SJSA1 (cell line): Measurements from ENCODE around the gene LPCAT1. TPM values are rescaled to one million over a fixed set of nuclear protein-coding genes. Genes with fewer than 3 reads are reported as not detected.

Experiments used
- DNase-seq, 2 experiments: peaks; one replicate each; pipeline ENCODE4 v3.0.0-alpha.2; 2015 to 2020; ENCODE audit warnings: low spot score in 2 of 2, low read depth in 1 of 2
- H3K27ac ChIP-seq: fragments of 250-450 bp; sonication (Bioruptor Pico); 2 replicates; pipeline ENCODE4 v1.5.1; 2020; ENCODE audit warnings: mild to moderate bottlenecking, moderate library complexity
- H3K27me3 ChIP-seq: fragments of 250-450 bp; sonication (Bioruptor Pico); replicated peaks from 2 replicates; pipeline ENCODE4 v1.5.1; 2020; ENCODE audit warnings: mild to moderate bottlenecking, moderate library complexity
- H3K36me3 ChIP-seq: fragments of 250-450 bp; sonication (Bioruptor Pico); 2 replicates; pipeline ENCODE4 v1.5.1; 2020; ENCODE audit warnings: mild to moderate bottlenecking
- H3K4me1 ChIP-seq: fragments of 250-450 bp; sonication (Bioruptor Pico); replicated peaks from 2 replicates; pipeline ENCODE4 v1.6.1; 2021; ENCODE audit warnings: mild to moderate bottlenecking
- H3K4me3 ChIP-seq: fragments of 250-450 bp; sonication (Bioruptor Pico); 2 replicates; pipeline ENCODE4 v1.5.1; 2020; ENCODE audit warnings: mild to moderate bottlenecking
- H3K9me3 ChIP-seq: fragments of 250-450 bp; sonication (Bioruptor Pico); replicated peaks from 2 replicates; pipeline ENCODE4 v1.5.1; 2020; ENCODE audit warnings: mild to moderate bottlenecking
- total RNA-seq: library from RNA; depleted of rRNA; stranded (reverse); fragments of >200 nt; shearing (Covaris generic); gene quantifications from 2 replicates; pipeline ENCODE4 v1.2.3, GENCODE V29; 2014

Gene LPCAT1
- total RNA-seq, 1 experiment from 2014 or later: 28.2 TPM

DNA sequence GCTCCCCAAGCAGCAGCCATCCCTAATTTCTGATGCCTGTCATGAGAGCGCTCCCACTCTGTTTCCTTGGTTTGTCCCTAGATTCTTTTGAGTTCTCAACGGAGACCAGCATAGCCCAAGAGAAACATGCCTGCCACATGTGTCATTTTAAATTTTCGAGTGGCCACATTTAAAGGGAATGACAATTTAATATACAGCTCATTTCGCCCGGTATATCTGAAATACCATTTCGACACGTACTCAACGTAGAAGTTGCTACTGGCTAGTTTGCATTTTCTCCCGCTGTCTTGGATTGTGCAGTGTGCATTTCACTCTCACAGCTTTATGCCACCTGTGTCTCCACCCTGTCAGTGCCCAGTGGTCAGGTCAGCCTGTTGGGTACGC is 21.0 kb downstream of the LPCAT1 start:
- Histone ChIP-seq H3K36me3 (peaks cover 7% of the 10 kb centered on the region), H3K27me3 (no peaks in the 10 kb centered on the region), H3K4me3 (no peak overlapping the region), H3K9me3 (0 out of 2 replicates have a peak, but pooled peaks cover 2% of the 10 kb centered on the region), H3K4me1 (no peaks in the 10 kb centered on the region), H3K27ac (no peak overlapping the region)
- DNase-seq: no peak

GRCh38 chr5:1502046-1502736 is 21.6 kb downstream of the LPCAT1 start:
- 0 out of 2 replicates have a peak, but pooled peaks cover 2% of the 10 kb centered on the region for H3K9me3 ChIP-seq
- H3K4me3 ChIP-seq: no peak overlapping the region
- H3K36me3 ChIP-seq: peaks cover 7% of the 10 kb centered on the region
- no peak overlapping the region for H3K27ac ChIP-seq
- no peak for DNase-seq
- no peaks in the 10 kb centered on the region for H3K27me3 ChIP-seq
- H3K4me1 ChIP-seq: no peaks in the 10 kb centered on the region

DNA sequence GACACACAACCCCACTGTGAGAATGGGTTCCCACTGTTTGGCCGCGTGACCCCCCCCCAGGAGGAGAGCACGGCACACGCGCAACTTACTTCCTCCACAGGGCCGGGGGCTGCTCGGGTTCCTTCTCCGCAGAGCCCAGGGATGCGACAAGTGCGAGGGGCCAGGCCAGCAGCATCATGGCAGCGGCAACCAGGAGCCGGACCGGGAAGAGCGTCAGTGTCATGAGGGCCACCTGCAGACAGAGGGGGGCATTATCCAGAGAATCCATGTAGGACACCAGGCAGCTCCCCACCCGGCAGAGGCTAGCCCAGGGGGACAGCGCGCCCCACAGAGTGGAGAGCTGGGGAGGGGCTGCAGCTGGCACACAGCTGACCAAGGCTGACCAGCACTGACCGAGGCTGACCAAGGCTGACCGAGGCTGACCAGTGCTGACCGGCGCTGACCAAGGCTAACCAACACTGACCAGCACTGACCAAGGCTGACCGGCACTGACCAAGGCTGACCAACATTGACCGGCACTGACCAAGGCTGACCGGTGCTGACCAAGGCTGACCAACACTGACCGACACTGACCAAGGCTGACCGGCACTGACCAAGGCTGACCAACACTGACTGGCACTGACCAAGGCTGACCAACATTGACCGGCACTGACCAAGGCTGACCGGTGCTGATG is 22.3 kb downstream of the LPCAT1 start:
- H3K27ac ChIP-seq: no peak overlapping the region
- DNase-seq: no peak
- no peaks in the 10 kb centered on the region for H3K27me3 ChIP-seq
- H3K9me3 ChIP-seq: 0 out of 2 replicates have a peak, but pooled peaks cover 2% of the 10 kb centered on the region
- H3K4me1 ChIP-seq: no peaks in the 10 kb centered on the region
- H3K36me3 ChIP-seq: peaks cover 7% of the 10 kb centered on the region
- no peak overlapping the region for H3K4me3 ChIP-seq

DNA sequence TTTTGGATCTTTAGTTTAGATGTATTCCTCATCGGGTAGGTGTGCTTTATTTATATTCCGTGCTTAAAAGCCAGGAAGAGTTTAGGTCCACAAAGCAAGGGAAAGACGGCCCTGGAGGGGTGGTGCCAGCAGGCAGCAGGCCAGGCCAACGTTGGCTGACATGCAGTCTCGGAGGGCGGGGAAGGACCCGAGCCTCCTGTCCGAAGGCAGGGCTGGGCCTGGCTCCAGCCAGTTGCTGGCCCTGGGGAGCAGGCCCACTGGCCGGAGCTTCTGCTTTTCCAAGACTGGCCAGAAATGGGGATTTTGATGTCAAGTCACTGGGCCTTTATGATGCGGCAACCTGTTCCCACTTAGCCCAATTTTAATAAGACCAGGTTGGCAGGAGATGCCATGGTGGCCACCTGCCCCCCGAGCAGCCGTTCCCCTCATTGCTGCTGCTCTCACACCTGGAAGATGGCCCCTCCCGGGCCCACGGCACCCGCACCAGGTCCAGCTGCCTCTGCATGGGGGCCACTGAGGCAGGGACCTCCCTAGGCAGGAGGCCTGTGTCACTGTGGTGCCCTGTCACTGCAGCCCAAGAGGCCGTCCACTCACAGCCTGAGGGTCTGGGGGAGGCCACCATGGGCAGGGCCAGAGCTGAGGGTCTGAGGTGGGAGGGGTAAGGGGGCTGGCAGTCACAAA is 23.2 kb downstream of the LPCAT1 start:
- Histone ChIP-seq H3K4me1 (no peaks in the 10 kb centered on the region), H3K9me3 (0 out of 2 replicates have a peak, but pooled peaks cover 2% of the 10 kb centered on the region), H3K36me3 (peaks cover 7% of the 10 kb centered on the region), H3K27ac (no peak overlapping the region), H3K4me3 (no peak overlapping the region), H3K27me3 (no peaks in the 10 kb centered on the region)
- DNase-seq: no peak

DNA sequence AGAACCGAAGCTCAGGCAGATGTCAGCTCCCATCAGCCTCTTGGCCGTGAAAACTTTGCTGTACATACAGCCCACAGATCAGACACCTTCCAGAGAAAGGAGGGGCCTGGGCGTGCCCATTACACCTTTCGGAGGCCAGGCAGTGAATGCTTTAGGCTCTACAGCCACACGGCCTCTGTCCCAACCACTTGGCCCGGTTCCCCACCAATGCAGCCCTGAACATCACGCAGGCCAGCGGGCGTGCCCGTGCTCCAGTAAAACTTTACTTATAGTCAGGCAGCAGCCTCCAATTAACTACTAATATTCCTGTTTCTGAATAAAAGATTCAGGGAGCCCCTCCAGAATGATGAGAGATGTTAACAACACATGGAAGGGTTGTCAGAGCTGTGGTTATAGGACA is 23.9 kb downstream of the LPCAT1 start:
- H3K36me3 ChIP-seq: peaks cover 8% of the 10 kb centered on the region
- no peak for DNase-seq
- no peaks in the 10 kb centered on the region for H3K4me1 ChIP-seq
- 0 out of 2 replicates have a peak, but pooled peaks cover 2% of the 10 kb centered on the region for H3K9me3 ChIP-seq
- no peak overlapping the region for H3K27ac ChIP-seq
- no peaks in the 10 kb centered on the region for H3K27me3 ChIP-seq
- H3K4me3 ChIP-seq: no peak overlapping the region

DNA sequence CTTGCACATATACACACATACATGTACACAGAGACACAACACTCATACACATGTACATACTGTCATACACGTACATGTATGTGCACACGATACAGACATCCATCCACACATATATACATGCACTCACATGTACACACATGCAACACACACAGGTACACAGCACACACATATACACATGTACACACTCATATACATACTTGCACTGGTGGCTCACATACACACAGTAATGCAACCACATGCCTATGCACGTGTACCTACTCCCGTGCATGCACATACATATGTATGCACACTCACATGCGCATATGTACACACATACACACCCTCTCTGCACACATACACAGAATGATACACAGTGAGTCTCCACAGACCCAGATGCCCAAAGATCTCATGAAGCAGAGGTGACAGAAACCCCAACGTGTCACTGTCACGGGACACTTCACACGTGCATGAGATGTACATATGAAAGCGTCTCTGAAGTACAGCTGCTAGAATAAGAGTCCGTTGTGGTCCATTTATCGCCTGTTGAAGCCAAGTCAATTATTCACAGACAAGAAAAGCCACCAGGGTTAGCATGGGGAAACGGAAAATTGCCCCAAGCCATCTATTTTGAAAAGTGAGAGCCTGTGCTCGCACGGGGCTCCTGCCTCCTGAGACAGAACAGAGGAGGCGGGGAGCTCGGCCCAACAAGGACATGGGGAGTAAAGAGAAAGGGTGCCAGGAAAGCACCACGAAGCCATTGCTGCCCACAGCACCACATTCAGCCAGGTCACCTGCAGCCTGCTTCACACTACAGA is 24.9 kb downstream of the LPCAT1 start:
- Histone ChIP-seq H3K9me3 (0 out of 2 replicates have a peak, but pooled peaks cover 2% of the 10 kb centered on the region), H3K4me1 (no peaks in the 10 kb centered on the region), H3K36me3 (peaks cover 18% of the 10 kb centered on the region), H3K4me3 (no peak overlapping the region), H3K27ac (no peak overlapping the region), H3K27me3 (no peaks in the 10 kb centered on the region)
- DNase-seq: no peak

DNA sequence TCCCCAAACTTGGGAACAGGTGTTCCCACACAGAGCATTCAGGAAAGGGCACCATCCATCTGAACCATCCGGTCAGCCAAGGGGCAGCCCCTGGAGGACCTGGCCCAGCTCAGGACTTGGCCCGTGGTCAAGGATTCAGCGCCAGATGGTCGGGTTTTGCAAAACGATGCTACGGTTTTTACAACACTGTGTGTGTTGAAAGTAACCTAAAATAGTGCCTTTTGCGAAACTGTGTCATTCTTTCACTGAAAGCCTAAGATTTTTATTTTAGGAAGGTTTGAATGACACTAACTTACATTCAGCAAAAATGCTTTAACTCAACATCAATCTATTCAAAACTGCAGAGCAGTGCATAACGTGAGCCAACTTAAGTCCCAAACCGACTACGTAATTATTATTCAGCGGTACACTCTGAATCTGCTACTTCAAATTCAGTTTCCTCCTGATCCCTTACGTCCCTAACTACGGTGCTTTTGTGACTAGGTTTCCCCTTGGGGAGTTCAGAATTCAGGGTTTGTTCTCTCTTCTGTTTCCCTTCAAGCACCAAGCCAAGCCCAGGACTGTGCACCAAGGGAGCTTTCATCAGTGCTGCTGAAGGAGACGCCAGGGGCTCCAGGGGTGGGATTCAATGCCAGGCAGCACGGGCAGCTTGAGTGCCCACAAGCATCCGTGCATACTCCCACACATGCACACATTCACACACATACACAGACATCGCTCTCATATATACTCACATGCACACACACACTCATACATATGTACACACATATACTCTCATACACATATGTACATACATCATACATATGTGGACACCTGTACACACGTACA is 25.8 kb downstream of the LPCAT1 start:
- Histone ChIP-seq H3K4me1 (no peaks in the 10 kb centered on the region), H3K4me3 (no peak overlapping the region), H3K27me3 (no peaks in the 10 kb centered on the region), H3K9me3 (0 out of 2 replicates have a peak, but pooled peaks cover 2% of the 10 kb centered on the region), H3K27ac (no peak overlapping the region), H3K36me3 (peaks cover 24% of the 10 kb centered on the region)
- no peak for DNase-seq

DNA sequence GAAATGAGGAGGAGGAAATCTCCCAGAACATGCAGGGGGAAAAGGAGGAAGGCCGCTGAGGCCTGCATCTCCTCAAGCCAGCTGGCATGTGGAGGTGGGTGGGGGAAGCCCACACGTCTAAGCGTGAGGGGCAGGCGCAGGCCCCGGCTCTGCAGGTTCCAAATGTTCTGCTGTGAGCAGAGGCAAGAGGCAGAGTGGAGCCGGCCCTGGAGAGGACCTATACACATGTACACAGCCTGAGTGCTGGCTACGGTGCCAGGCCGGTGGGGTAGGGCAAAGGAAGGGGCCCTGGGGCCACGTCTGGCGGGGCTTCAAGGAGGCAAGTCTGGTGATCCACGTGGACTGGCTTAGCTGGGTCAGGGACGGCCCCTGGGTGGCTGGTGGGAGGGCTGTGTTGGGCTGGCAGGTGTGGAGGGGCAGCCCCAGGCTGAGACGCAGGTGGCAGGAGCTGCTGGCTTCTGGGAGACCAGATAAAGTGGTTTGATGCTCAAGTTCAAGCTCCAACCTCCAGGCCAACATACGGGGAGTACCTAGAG is 26.4 kb downstream of the LPCAT1 start:
- Histone ChIP-seq H3K4me1 (no peaks in the 10 kb centered on the region), H3K36me3 (peaks cover 26% of the 10 kb centered on the region), H3K9me3 (0 out of 2 replicates have a peak, but pooled peaks cover 2% of the 10 kb centered on the region), H3K27me3 (no peaks in the 10 kb centered on the region), H3K27ac (no peak overlapping the region), H3K4me3 (no peak overlapping the region)
- DNase-seq: no peak

GRCh38 chr5:1495525-1495897 is 28.2 kb downstream of the LPCAT1 start:
- Histone ChIP-seq H3K4me3 (no peak overlapping the region), H3K9me3 (0 out of 2 replicates have a peak, but pooled peaks cover 2% of the 10 kb centered on the region), H3K27me3 (no peaks in the 10 kb centered on the region), H3K36me3 (peaks cover 28% of the 10 kb centered on the region), H3K4me1 (no peaks in the 10 kb centered on the region), H3K27ac (no peak overlapping the region)
- DNase-seq: no peak

DNA sequence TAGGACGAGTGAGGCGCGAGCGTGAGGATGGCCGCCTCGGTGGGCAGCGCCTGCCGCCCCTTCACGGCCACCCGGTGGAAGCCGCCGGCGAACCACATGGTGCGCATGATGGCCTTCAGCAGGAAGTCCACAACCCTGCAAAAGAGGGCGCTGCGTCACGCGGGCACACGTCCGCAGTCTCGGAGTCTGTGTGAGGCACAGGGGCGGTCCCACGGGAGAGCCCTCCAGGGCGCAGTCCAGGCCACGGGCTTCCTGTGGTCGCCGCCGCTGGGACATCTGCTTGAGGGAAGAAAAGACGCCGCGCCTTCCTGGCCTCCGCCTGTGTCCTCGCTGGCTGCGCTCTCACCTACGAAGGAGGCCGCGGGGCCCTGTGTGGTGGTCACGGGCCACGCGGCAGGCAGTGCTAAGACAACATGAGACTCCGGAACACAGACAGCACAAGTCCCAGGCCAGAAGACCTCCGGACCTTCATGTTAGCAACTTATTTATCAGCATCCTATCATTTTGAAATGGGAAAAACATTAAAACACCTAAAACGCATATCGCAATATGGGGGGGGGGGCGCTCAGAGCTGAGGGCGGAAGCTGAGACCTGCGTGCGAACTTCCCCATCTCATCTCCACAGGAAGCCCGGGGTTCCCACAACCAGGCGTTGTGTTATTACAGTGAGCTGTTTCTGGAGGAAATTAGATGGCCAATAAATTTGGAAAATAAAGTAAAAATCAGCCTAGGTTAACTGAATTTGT is 28.8 kb downstream of the LPCAT1 start:
- H3K9me3 ChIP-seq: 0 out of 2 replicates have a peak, but pooled peaks cover 2% of the 10 kb centered on the region
- H3K4me3 ChIP-seq: no peak overlapping the region
- DNase-seq: no peak
- peaks cover 28% of the 10 kb centered on the region for H3K36me3 ChIP-seq
- H3K4me1 ChIP-seq: no peaks in the 10 kb centered on the region
- no peak overlapping the region for H3K27ac ChIP-seq
- H3K27me3 ChIP-seq: no peaks in the 10 kb centered on the region

GRCh38 chr5:1493941-1494340 is 29.8 kb downstream of the LPCAT1 start:
- H3K4me3 ChIP-seq: no peak overlapping the region
- no peaks in the 10 kb centered on the region for H3K27me3 ChIP-seq
- H3K4me1 ChIP-seq: peaks cover 9% of the 10 kb centered on the region
- DNase-seq: no peak
- no peak overlapping the region for H3K27ac ChIP-seq
- H3K36me3 ChIP-seq: peaks cover 29% of the 10 kb centered on the region
- 0 out of 2 replicates have a peak, but pooled peaks cover 2% of the 10 kb centered on the region for H3K9me3 ChIP-seq

GRCh38 chr5:1493413-1493812 is 30.3 kb downstream of the LPCAT1 start:
- no peak for DNase-seq
- Histone ChIP-seq H3K36me3 (peaks cover 30% of the 10 kb centered on the region), H3K4me3 (no peak overlapping the region), H3K9me3 (0 out of 2 replicates have a peak, but pooled peaks cover 1% of the 10 kb centered on the region), H3K27me3 (no peaks in the 10 kb centered on the region), H3K4me1 (peaks cover 12% of the 10 kb centered on the region), H3K27ac (no peak overlapping the region)
